NCI-H2107 treated with DMSO at 0.1 percent for 48 hours (cell line): ENCODE measurements around the gene RASD1.

ENCODE experiments used
- DNase-seq: peaks from one replicate; lab custom pipeline; 2025; ENCODE audit not compliant: unreplicated experiment; lab: John Stamatoyannopoulos, UW

Gene RASD1

DNA sequence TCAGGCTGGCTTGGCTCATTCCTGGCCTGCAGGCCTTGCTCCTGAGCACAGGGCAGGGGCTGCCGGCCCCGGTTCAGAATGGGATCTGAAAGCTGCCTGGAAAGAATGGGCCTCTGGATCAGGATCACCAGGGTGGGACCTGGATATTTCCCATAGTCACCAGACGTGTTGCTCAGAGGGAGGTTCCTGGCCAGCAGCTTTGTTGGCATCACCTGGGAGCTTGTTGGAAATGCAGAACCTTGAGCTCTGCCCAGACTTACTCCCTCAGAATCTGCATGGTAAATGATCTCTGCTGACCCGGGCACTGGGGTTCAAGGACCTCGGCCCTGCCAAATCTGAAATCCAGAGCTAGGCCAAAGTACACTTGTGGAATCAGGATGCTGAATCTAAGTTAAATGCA is 48.9 kb downstream of the RASD1 start:
- no peak for DNase-seq

DNA sequence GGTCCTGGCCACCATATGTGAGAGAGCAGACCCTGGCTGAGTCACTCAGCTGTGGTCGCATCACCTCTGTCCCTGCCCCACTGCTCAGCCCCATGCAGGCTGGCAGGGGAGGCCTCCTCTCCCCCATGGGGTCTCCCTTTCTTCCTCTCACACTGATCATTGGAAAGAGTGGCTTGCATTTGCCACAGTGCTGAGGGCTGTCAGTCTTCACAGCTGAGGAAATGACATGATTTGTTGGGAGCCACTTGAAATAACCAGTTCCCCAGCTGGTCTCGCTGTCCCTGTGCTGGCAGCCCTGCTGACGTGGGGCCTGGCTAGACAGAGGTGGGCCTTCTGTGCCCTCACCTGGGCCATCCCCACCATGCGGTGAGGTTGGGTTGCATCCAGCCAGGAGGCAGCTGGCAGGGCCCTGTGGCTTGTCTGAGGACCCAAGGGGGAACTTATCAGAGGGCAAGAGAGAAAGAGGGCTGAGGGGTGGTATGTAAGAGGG is 49.5 kb downstream of the RASD1 start:
- DNase-seq: no peak

DNA sequence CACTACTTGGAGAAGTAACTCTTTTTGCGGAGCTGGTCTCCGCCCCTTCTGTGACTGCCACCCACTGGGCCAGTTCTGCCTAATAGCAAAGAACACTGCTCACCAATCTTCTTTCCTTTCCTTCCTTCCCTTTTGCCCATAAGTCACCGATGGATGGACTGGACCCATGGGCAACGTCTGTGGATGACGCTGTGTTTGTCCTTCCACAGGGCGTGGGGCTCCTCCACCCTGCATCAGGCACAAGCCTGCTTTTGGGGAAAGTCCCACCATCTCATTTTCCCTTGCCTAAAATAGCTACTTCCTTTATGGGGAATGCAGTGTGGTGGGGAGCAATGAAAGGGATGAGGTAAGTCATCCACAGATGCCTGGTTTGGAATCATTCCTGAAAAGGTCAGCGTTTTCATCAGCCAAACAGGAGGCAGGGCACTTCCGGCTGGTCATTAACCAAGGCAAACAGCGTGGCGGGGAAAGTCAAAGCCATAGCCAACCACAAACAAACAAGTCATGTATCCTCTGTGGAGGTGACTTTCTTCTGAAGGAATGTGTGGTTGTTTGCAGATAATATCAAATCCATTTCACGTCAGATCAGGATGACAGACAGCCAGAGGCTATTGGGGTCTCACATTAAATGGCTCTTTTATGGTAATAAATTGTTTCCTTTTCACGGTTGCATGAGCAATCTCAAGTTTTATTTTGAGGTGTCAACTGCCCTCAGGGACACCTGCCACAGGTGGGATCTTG is 50.1 kb downstream of the RASD1 start:
- no peak for DNase-seq

DNA sequence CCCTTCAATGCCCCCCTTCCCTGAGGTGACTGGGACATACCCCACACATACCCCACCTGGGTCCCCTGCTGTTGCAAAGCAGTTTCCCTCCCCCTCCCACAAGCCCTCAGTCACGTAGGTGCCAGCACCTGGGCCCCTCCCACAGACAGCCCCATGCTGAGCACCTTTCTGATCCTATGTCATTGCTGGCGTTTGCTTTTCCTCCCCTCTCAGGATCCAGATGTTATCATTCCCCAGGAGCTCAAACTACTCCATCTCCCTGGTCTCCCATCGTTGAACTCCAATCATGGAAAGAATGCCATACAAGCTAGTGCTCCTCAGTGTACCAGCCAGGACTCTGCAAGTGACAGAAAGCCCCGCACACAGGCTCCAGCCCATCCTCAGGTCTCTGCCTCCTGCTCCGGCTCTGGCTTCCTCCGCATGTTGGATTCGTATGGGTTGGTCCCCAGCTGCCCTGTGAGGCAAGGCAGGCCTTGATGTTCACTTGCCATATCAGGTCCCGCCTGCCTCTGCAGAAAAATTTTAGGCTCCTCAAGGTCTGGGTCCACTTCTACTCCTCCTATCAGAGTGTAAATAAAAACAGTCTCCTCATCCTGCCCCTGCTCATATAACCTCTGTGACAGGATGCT is 50.8 kb downstream of the RASD1 start:
- no peak for DNase-seq
